ENCODE data around the gene ARHGAP5.

The ARHGAP5 gene

GRCh38 chr14:32075672-32076277, 1.3 kb upstream of the ARHGAP5 start:
- peak; percentile 27 for DNase-seq (ENCODE audit: low spot score)

- DNase-seq (ENCODE audit: low spot score), result peak; percentile 55
Measured at GRCh38 chr14:32076278-32077080, 625 bp upstream of the ARHGAP5 start.

GRCh38 chr14:32078023-32078857, 1.1 kb downstream of the ARHGAP5 start:
- peak; percentile 52 for DNase-seq (ENCODE audit: low spot score)

GRCh38 chr14:32078858-32079216, 1.7 kb downstream of the ARHGAP5 start:
- peak; percentile 4 for DNase-seq (ENCODE audit: low spot score)

- no peak for DNase-seq (ENCODE audit: low spot score)
Measured at GRCh38 chr14:32079264-32079663, 2.2 kb downstream of the ARHGAP5 start.

GRCh38 chr14:32080001-32080510, 3.0 kb downstream of the ARHGAP5 start:
- DNase-seq (ENCODE audit: low spot score), result no peak

- DNase-seq (ENCODE audit: low spot score), result no peak
Measured at GRCh38 chr14:32081901-32082300, 4.8 kb downstream of the ARHGAP5 start.

GRCh38 chr14:32083315-32083624, 6.2 kb downstream of the ARHGAP5 start:
- DNase-seq (ENCODE audit: low spot score), result no peak

- DNase-seq (ENCODE audit: low spot score), result no peak
Measured at GRCh38 chr14:32083789-32084188, 6.7 kb downstream of the ARHGAP5 start.

- no peak for DNase-seq (ENCODE audit: low spot score)
Measured at GRCh38 chr14:32085182-32085844, 8.2 kb downstream of the ARHGAP5 start.

- no peak for DNase-seq (ENCODE audit: low spot score)
Measured at GRCh38 chr14:32085845-32086383, 8.8 kb downstream of the ARHGAP5 start.

- DNase-seq (ENCODE audit: low spot score), result no peak
Measured at GRCh38 chr14:32087173-32087861, 10.2 kb downstream of the ARHGAP5 start.

- no peak for DNase-seq (ENCODE audit: low spot score)
Measured at GRCh38 chr14:32087907-32088306, 10.8 kb downstream of the ARHGAP5 start.

GRCh38 chr14:32090686-32091085, 13.6 kb downstream of the ARHGAP5 start:
- no peak for DNase-seq (ENCODE audit: low spot score)

- DNase-seq (ENCODE audit: low spot score), result no peak
Measured at GRCh38 chr14:32099473-32099872, 22.4 kb downstream of the ARHGAP5 start.

GRCh38 chr14:32100175-32100574, 23.1 kb downstream of the ARHGAP5 start:
- no peak for DNase-seq (ENCODE audit: low spot score)

GRCh38 chr14:32102152-32102787, 25.2 kb downstream of the ARHGAP5 start:
- no peak for DNase-seq (ENCODE audit: low spot score)

GRCh38 chr14:32102968-32103367, 25.9 kb downstream of the ARHGAP5 start:
- DNase-seq (ENCODE audit: low spot score), result no peak

- DNase-seq (ENCODE audit: low spot score), result no peak
Measured at GRCh38 chr14:32104308-32104707, 27.2 kb downstream of the ARHGAP5 start.

GRCh38 chr14:32104803-32105202, 27.7 kb downstream of the ARHGAP5 start:
- DNase-seq (ENCODE audit: low spot score), result no peak
